K562 (cell line): ENCODE measurements around the gene SDK1. TPM values are rescaled to one million over a fixed set of nuclear protein-coding genes. Genes with fewer than 3 reads are reported as not detected.

ENCODE experiments used
- CBFA2T2 ChIP-seq: fragments of 450-650 bp; conservative IDR thresholded peaks from 2 replicates; pipeline ENCODE4 v1.6.1; 2017; ENCODE audit warnings: mild to moderate bottlenecking
- CBX3 ChIP-seq, 2 experiments: IDR thresholded peaks; 1 replicate in 1 of 2; 2 replicates in 1 of 2; pipeline ENCODE4 v1.6.1; 2012; ENCODE audit warnings: inconsistent platforms in 2 of 2, low read length in 2 of 2, borderline replicate concordance in 1 of 2, control low read depth in 1 of 2
- CLOCK ChIP-seq: fragments of 250-450 bp; sonication (Bioruptor Pico); IDR thresholded peaks from 2 replicates; pipeline ENCODE4 v1.4.0; 2020; ENCODE audit warnings: mild to moderate bottlenecking, moderate library complexity, borderline replicate concordance
- GABPB2 ChIP-seq: fragments of 250-450 bp; sonication (Bioruptor Pico); conservative IDR thresholded peaks from 2 replicates; pipeline ENCODE4 v1.5.1; 2021; ENCODE audit warnings: mild to moderate bottlenecking
- HNRNPK ChIP-seq: fragments of 200-400 bp; formaldehyde crosslinking; IDR thresholded peaks from one replicate; pipeline ENCODE4 v1.6.1; 2018; ENCODE audit warnings: mild to moderate bottlenecking, low read depth, low read length; ENCODE audit not compliant: poor library complexity, severe bottlenecking
- SIX5 ChIP-seq, 2 experiments: IDR thresholded peaks; 2 replicates each; pipeline ENCODE4 v1.6.1; 2011; ENCODE audit warnings: low read length in 2 of 2, borderline replicate concordance in 1 of 2, low read depth in 1 of 2, mild to moderate bottlenecking in 1 of 2, moderate library complexity in 1 of 2; ENCODE audit not compliant: insufficient read depth in 1 of 2
- USF1 ChIP-seq: sonication (generic); formaldehyde crosslinking; IDR thresholded peaks from 2 replicates; pipeline ENCODE4 v1.9.0; 2022; ENCODE audit warnings: mild to moderate bottlenecking, missing genetic modification reagents
- ZNF224 ChIP-seq: sonication (generic); formaldehyde crosslinking; IDR thresholded peaks from 2 replicates; pipeline ENCODE4 v1.8.0; 2022; ENCODE audit warnings: mild to moderate bottlenecking, missing genetic modification reagents
- ZNF318 ChIP-seq, 2 experiments: fragments of 450-650 bp; IDR thresholded peaks; 2 replicates each; pipeline ENCODE4 v1.6.1; 2016; ENCODE audit warnings: mild to moderate bottlenecking in 2 of 2, borderline replicate concordance in 1 of 2, low read depth in 1 of 2, moderate library complexity in 1 of 2
- ZNF518B ChIP-seq: fragments of 250-450 bp; sonication (Bioruptor Pico); IDR thresholded peaks from 2 replicates; pipeline ENCODE4 v1.5.0; 2021; ENCODE audit warnings: mild to moderate bottlenecking, moderate library complexity
- polyA plus RNA-seq, 8 experiments: library from polyadenylated mRNA; depleted of rRNA in 4 of 8; stranded (reverse) in 5 of 8; unstranded in 3 of 8; fragments of >200 nt; fragmentation: Nextera tagmentation in 2 of 8; fragmentation: Illumina TruSeq in 1 of 8; extraction: Ambion mirVana in 2 of 8; extraction: Trizol in 1 of 8; gene quantifications; 2 replicates each; pipeline versions ENCODE4 v1.2.1 to v1.2.3, GENCODE V29; 2011 to 2014; ENCODE audit warnings: inconsistent platforms in 1 of 8, missing spikeins in 1 of 8
- total RNA-seq, 7 experiments: library from RNA; depleted of rRNA in 6 of 7; stranded (reverse); fragments of >200 nt in 6 of 7; fragmentation: Illumina TruSeq in 2 of 7; extraction: Trizol in 2 of 7; gene quantifications; 2 replicates each; pipeline versions ENCODE4 v1.2.1 to v1.2.3, GENCODE V29; 2011 to 2021; ENCODE audit warnings: low replicate concordance in 1 of 7

SDK1 gene
- total and polyA plus RNA-seq, 9 of the 15 experiments (the other 6 are each of a cell fraction or from before 2014, with no cell fraction given), result 0.16 TPM; not detected in 8

GRCh38 chr7:3866277-3866676 is 565.2 kb downstream of the SDK1 start (continued):
- TF ChIP-seq ZNF318 (IDR thresholded peaks at IDR 0.05; ENCODE audit: borderline replicate concordance in 1 of 2, low read depth in 1 of 2) (no peak), CLOCK (no peak), SIX5 (IDR thresholded peaks at IDR 0.05; ENCODE audit: borderline replicate concordance in 1 of 2, insufficient read depth in 1 of 2, low read depth in 1 of 2, low read length in 2 of 2) (no peak), USF1 (no peak), GABPB2 (CRISPR knock-in tag) (no peak), HNRNPK (no peak), CBFA2T2 (no peak), CBX3 (IDR thresholded peaks at IDR 0.05; ENCODE audit: borderline replicate concordance in 1 of 2, low read length in 2 of 2) (no peak), ZNF518B (CRISPR knock-in tag) (no peak), ZNF224 (CRISPR knock-in tag) (no peak)
- TF ChIP-seq, all 486 proteins: peak for 0
